ENCODE data around the gene OVOL1. TPM values are rescaled to one million over a fixed set of nuclear protein-coding genes. Genes with fewer than 3 reads are reported as not detected.

Gene OVOL1
- total RNA-seq, 6 experiments from 2014 or later, result not detected

- no peaks in the 10 kb centered on the region for H3K36me3 Mint-ChIP-seq (ENCODE audit: low read depth)
- no peak for TF ChIP-seq CTCF (IDR thresholded peaks at IDR 0.05)
- no peak overlapping the region for H3K27ac Mint-ChIP-seq
- H3K4me1 Mint-ChIP-seq (ENCODE audit: low read depth), result peaks cover 17% of the 10 kb centered on the region; the same call in 1 of the 2 replicates
- H3K9me3 Mint-ChIP-seq, result no peaks in the 10 kb centered on the region
- no peak for DNase-seq
- H3K4me3 Mint-ChIP-seq, result no peak overlapping the region
- peaks cover 21% of the 10 kb centered on the region for H3K27me3 Mint-ChIP-seq (ENCODE audit: insufficient read depth)
Observed at GRCh38 chr11:65793625-65794400, 7.0 kb downstream of the OVOL1 start.

GRCh38 chr11:65794570-65795510, 8.0 kb downstream of the OVOL1 start:
- no peak for TF ChIP-seq CTCF (IDR thresholded peaks at IDR 0.05)
- DNase-seq, result no peak
- Mint-ChIP-seq H3K4me3 (no peak overlapping the region), H3K27me3 (ENCODE audit: insufficient read depth) (peaks cover 19% of the 10 kb centered on the region), H3K36me3 (ENCODE audit: low read depth) (no peaks in the 10 kb centered on the region), H3K4me1 (ENCODE audit: low read depth) (peaks cover 17% of the 10 kb centered on the region; the same call in 1 of the 2 replicates), H3K9me3 (no peaks in the 10 kb centered on the region), H3K27ac (no peak overlapping the region)

- no peaks in the 10 kb centered on the region for H3K36me3 Mint-ChIP-seq (ENCODE audit: low read depth)
- H3K27me3 Mint-ChIP-seq (ENCODE audit: insufficient read depth), result peaks cover 23% of the 10 kb centered on the region
- TF ChIP-seq CTCF (IDR thresholded peaks at IDR 0.05), result no peak
- no peaks in the 10 kb centered on the region for H3K9me3 Mint-ChIP-seq
- no peak overlapping the region for H3K27ac Mint-ChIP-seq
- peaks cover 10% of the 10 kb centered on the region; the same call in 1 of the 2 replicates for H3K4me1 Mint-ChIP-seq (ENCODE audit: low read depth)
- no peak overlapping the region for H3K4me3 Mint-ChIP-seq
- DNase-seq, result no peak
Observed at GRCh38 chr11:65796726-65797601, 10.1 kb downstream of the OVOL1 start.

- no peak for DNase-seq
- Mint-ChIP-seq H3K27ac (no peak overlapping the region), H3K36me3 (ENCODE audit: low read depth) (no peaks in the 10 kb centered on the region), H3K9me3 (no peaks in the 10 kb centered on the region), H3K27me3 (ENCODE audit: insufficient read depth) (peaks cover 26% of the 10 kb centered on the region), H3K4me1 (ENCODE audit: low read depth) (peaks cover 3% of the 10 kb centered on the region; the same call in 1 of the 2 replicates), H3K4me3 (no peak overlapping the region)
- no peak for TF ChIP-seq CTCF (IDR thresholded peaks at IDR 0.05)
Observed at GRCh38 chr11:65797711-65798110, 10.8 kb downstream of the OVOL1 start.

- Mint-ChIP-seq H3K27ac (no peak overlapping the region), H3K27me3 (ENCODE audit: insufficient read depth) (peaks cover 38% of the 10 kb centered on the region), H3K4me1 (ENCODE audit: low read depth) (no peaks in the 10 kb centered on the region), H3K36me3 (ENCODE audit: low read depth) (no peaks in the 10 kb centered on the region), H3K9me3 (no peaks in the 10 kb centered on the region), H3K4me3 (no peak overlapping the region)
- no peak for TF ChIP-seq CTCF (IDR thresholded peaks at IDR 0.05)
- no peak for DNase-seq
Observed at GRCh38 chr11:65798882-65799281, 12.0 kb downstream of the OVOL1 start.
